K562 (cell line): ENCODE results near the gene LRRK1. TPM values are rescaled to one million over a fixed set of nuclear protein-coding genes. Genes with fewer than 3 reads are reported as not detected.
A peak's percentile ranks its signal among the peaks of the same experiment; 100 is the strongest.

ENCODE experiments used
- ATAC-seq: fragments of 200-7000 bp; cut with Tn5 transposase; 3 replicates; pipeline ENCODE4 v1.9.1; 2020; ENCODE audit warnings: moderate library complexity
- BruUV-seq: library from RNA; stranded (reverse); fragments of 400-500 nt; replicated peaks from 2 replicates; lab custom pipeline; 2021; lab: Mats Ljungman, UMichigan
- CTCF ChIA-PET: fragments of 300-600 bp; formaldehyde crosslinking; extraction: SDS; loops from one replicate; lab custom pipeline; 2021; ENCODE audit warnings: low intra/inter-chr PET ratio; lab: Yijun Ruan, JAX
- POLR2A ChIA-PET: fragments of 300-600, 350-650 bp; sonication (Branson Sonifier 250); formaldehyde crosslinking; extraction: SDS; loops from one replicate; lab custom pipeline; 2021; ENCODE audit warnings: antibody characterized with exemption, inconsistent platforms; lab: Yijun Ruan, JAX
- DNase-seq, 4 experiments: peaks; one replicate each; pipeline versions ENCODE4 v3.0.0 to v3.0.0-alpha.2; 2011 to 2018; ENCODE audit warnings: low spot score in 3 of 4, mixed read lengths in 3 of 4; ENCODE audit errors: extremely low read depth in 1 of 4
- FAIRE-seq: peaks from 2 replicates; lab custom pipeline; 2011; peaks lifted over from hg19 to GRCh38; lab: Jason Lieb, UNC
- H2AFZ ChIP-seq: 2 replicates; pipeline ENCODE4 v1.6.0; 2011; ENCODE audit warnings: low read depth, low read length, control low read depth, inconsistent platforms
- H3K27ac ChIP-seq: fragments of 200-600 bp; 3 replicates; pipeline ENCODE4 v1.8.0; 2011; ENCODE audit warnings: low read depth, mild to moderate bottlenecking, control low read depth, inconsistent platforms, low read length, moderate library complexity, mixed read lengths; ENCODE audit errors: extremely low read depth
- H3K27me3 ChIP-seq, 2 experiments: fragments of 300-600 bp in 1 of 2; 2 replicates in 1 of 2; 3 replicates in 1 of 2; pipeline versions ENCODE4 v1.6.0 to v1.8.0; 2011; ENCODE audit warnings: inconsistent platforms in 2 of 2, low read length in 2 of 2, mild to moderate bottlenecking in 1 of 2, mixed read lengths in 1 of 2, moderate library complexity in 1 of 2; ENCODE audit not compliant: control insufficient read depth in 2 of 2, insufficient read depth in 2 of 2
- H3K36me3 ChIP-seq: fragments of 300-600 bp; 3 replicates; pipeline ENCODE4 v1.8.0; 2011; ENCODE audit warnings: mild to moderate bottlenecking, low read length, inconsistent platforms; ENCODE audit not compliant: control insufficient read depth, insufficient read depth
- H3K4me1 ChIP-seq, 2 experiments: fragments of 200-600 bp in 1 of 2; replicated peaks in 1 of 2; 2 replicates in 1 of 2; 3 replicates in 1 of 2; pipeline versions ENCODE4 v1.5.1 to v1.8.0; 2011; ENCODE audit warnings: inconsistent platforms in 2 of 2, low read length in 2 of 2, mild to moderate bottlenecking in 1 of 2, mixed read lengths in 1 of 2, moderate library complexity in 1 of 2; ENCODE audit not compliant: control insufficient read depth in 2 of 2, insufficient read depth in 2 of 2
- H3K4me2 ChIP-seq: 2 replicates; pipeline ENCODE4 v1.6.1; 2011; ENCODE audit warnings: low read length, control low read depth, inconsistent platforms, mixed read lengths; ENCODE audit not compliant: insufficient read depth
- H3K4me3 ChIP-seq: fragments of 200-600 bp; sonication (generic), shearing (Covaris generic); 2 replicates; pipeline ENCODE4 v1.5.1; 2016; ENCODE audit warnings: control low read depth, inconsistent platforms
- H3K79me2 ChIP-seq: fragments of 200-600 bp; 3 replicates; pipeline ENCODE4 v1.8.0; 2011; ENCODE audit warnings: low read length, inconsistent platforms; ENCODE audit not compliant: control insufficient read depth, insufficient read depth
- H3K9ac ChIP-seq, 2 experiments: 2 replicates each; pipeline versions ENCODE4 v1.6.0 to v1.6.1; 2011; ENCODE audit warnings: low read depth in 2 of 2, low read length in 2 of 2, control low read depth in 1 of 2, inconsistent platforms in 1 of 2, mild to moderate bottlenecking in 1 of 2, mixed read lengths in 1 of 2; ENCODE audit not compliant: insufficient read depth in 1 of 2
- H3K9me1 ChIP-seq: one replicate; pipeline ENCODE4 v1.6.0; 2011; ENCODE audit warnings: inconsistent platforms, mild to moderate bottlenecking, low read length, moderate library complexity; ENCODE audit not compliant: control insufficient read depth, insufficient read depth
- H3K9me3 ChIP-seq: replicated peaks from 2 replicates; pipeline ENCODE4 v1.5.1; 2011; ENCODE audit warnings: low read depth, low read length, inconsistent platforms; ENCODE audit not compliant: control insufficient read depth, insufficient read depth
- H4K20me1 ChIP-seq: replicated peaks from 2 replicates; pipeline ENCODE4 v1.6.1; 2011; ENCODE audit warnings: low read length, inconsistent platforms, mixed read lengths; ENCODE audit not compliant: control insufficient read depth, insufficient read depth
- CBX5 ChIP-seq: IDR thresholded peaks from 2 replicates; pipeline ENCODE4 v1.6.1; 2014; ENCODE audit warnings: low read depth, borderline replicate concordance
- EP300 ChIP-seq: IDR thresholded peaks from 2 replicates; pipeline ENCODE4 v1.6.1; 2012; ENCODE audit warnings: low read length, improper control_type of control experiment
- GATAD2A ChIP-seq: fragments of 450-650 bp; IDR thresholded peaks from 2 replicates; pipeline ENCODE4 v1.6.1; 2017
- IRF2 ChIP-seq: sonication (generic); formaldehyde crosslinking; IDR thresholded peaks from 2 replicates; pipeline ENCODE4 v1.8.1; 2022; ENCODE audit warnings: mild to moderate bottlenecking, missing genetic modification reagents
- RAD51 ChIP-seq: fragments of 450-650 bp; IDR thresholded peaks from 2 replicates; pipeline ENCODE4 v1.7.1; 2016; ENCODE audit warnings: low read depth, mild to moderate bottlenecking, borderline replicate concordance
- SRF ChIP-seq, 2 experiments: fragments of 250-450, 450-650 bp in 1 of 2; sonication (Bioruptor Pico) in 1 of 2; sonication (generic) in 1 of 2; formaldehyde crosslinking; IDR thresholded peaks; 2 replicates each; pipeline versions ENCODE4 v1.5.0 to v1.5.1; 2020 to 2022; ENCODE audit warnings: mild to moderate bottlenecking in 1 of 2, missing genetic modification reagents in 1 of 2
- ZNF239 ChIP-seq: fragments of 250-450 bp; sonication (Bioruptor Pico); IDR thresholded peaks from 2 replicates; pipeline ENCODE4 v1.4.0; 2020; ENCODE audit warnings: mild to moderate bottlenecking
- WGBS: fragments of 100-300 bp; shearing (Covaris generic); methylation state at CpG from one replicate; pipeline ENCODE4 v1.1.6; 2016; ENCODE audit warnings: low coverage, mixed read lengths; ENCODE audit not compliant: insufficient coverage; ENCODE audit errors: missing lambda C conversion rate; 5-methylcytosine and 5-hydroxymethylcytosine counted together
- in situ Hi-C: fragments of 300-500 bp; cut with MboI; formaldehyde crosslinking; loops from 4 replicates; pipeline ENCODE4 v1.15.0; 2018; ENCODE audit warnings: inconsistent platforms, mixed read lengths
- intact Hi-C: fragments of 100-400 bp; cut with micrococcal nuclease; formaldehyde crosslinking; loops from 2 replicates; pipeline ENCODE4 v1.14.2; 2022
- polyA plus RNA-seq, 8 experiments: library from polyadenylated mRNA; depleted of rRNA in 4 of 8; stranded (reverse) in 5 of 8; unstranded in 3 of 8; fragments of >200 nt; fragmentation: Nextera tagmentation in 2 of 8; fragmentation: Illumina TruSeq in 1 of 8; extraction: Ambion mirVana in 2 of 8; extraction: Trizol in 1 of 8; gene quantifications; 2 replicates each; pipeline versions ENCODE4 v1.2.1 to v1.2.3, GENCODE V29; 2011 to 2014; ENCODE audit warnings: inconsistent platforms in 1 of 8, missing spikeins in 1 of 8
- total RNA-seq, 7 experiments: library from RNA; depleted of rRNA in 6 of 7; stranded (reverse); fragments of >200 nt in 6 of 7; fragmentation: Illumina TruSeq in 2 of 7; extraction: Trizol in 2 of 7; gene quantifications; 2 replicates each; pipeline versions ENCODE4 v1.2.1 to v1.2.3, GENCODE V29; 2011 to 2021; ENCODE audit warnings: low replicate concordance in 1 of 7

The LRRK1 gene
- total and polyA plus RNA-seq, 9 of the 15 experiments (the other 6 are each of a cell fraction or from before 2014, with no cell fraction given), result 0.01 to 1.5 (median 0.11) TPM

GRCh38 chr15:100901702-100902435, 17.3 kb upstream of the LRRK1 start:
- Histone ChIP-seq H3K27me3 (peaks cover 38 to 75% of the 10 kb centered on the region in 2 experiments), H3K79me2 (no peaks in the 10 kb centered on the region), H3K9me1 (no peaks in the 10 kb centered on the region), H3K4me1 (no peaks in the 10 kb centered on the region), H3K4me2 (no peak overlapping the region), H2AFZ (no peak overlapping the region), H3K36me3 (no peaks in the 10 kb centered on the region), H3K4me3 (no peak overlapping the region), H3K27ac (no peak overlapping the region), H4K20me1 (no peaks in the 10 kb centered on the region; the same call in 1 of the 2 replicates), H3K9me3 (no peaks in the 10 kb centered on the region), H3K9ac (no peak overlapping the region)
- FAIRE-seq, result no peak
- BruUV-seq, result no TSS peak
- POLR2A ChIA-PET, result interaction anchor here (0.6 to 1.5 kb wide), 3 partner anchors 48 to 349 kb away, joined by 3 read pairs; no protein-coding TSS in a partner anchor
- in situ Hi-C loops (loop anchor here (25.0 kb wide), 1 partner anchor 360 kb away; the partner anchor contains the start of gene CHSY1), intact Hi-C loops (no loop called here)
- WGBS, result 4% methylated on average over 12 of the region's 14 CpGs
- ATAC-seq, result no peak
- no peak for DNase-seq
- TF ChIP-seq EP300 (no peak), RAD51 (no peak), SRF (CRISPR knock-in tag; IDR thresholded peaks at IDR 0.05) (no peak), GATAD2A (no peak), IRF2 (no peak), CBX5 (no peak), ZNF239 (CRISPR knock-in tag) (peak; percentile 89)
- CTCF ChIA-PET, result no interaction called here
